H1 (cell line): ENCODE measurements around the gene PDZD2. TPM values are rescaled to one million over a fixed set of nuclear protein-coding genes. Genes with fewer than 3 reads are reported as not detected.

Source experiments
- CHD2 ChIP-seq: IDR thresholded peaks from 2 replicates; pipeline ENCODE4 v1.6.1; 2012; ENCODE audit warnings: low read length, improper control_type of control experiment
- CREB1 ChIP-seq: IDR thresholded peaks from 2 replicates; pipeline ENCODE4 v1.6.1; 2012; ENCODE audit warnings: inconsistent platforms
- EP300 ChIP-seq, 2 experiments: IDR thresholded peaks; 1 replicate in 1 of 2; 2 replicates in 1 of 2; pipeline ENCODE4 v1.6.1; 2011 to 2012; ENCODE audit warnings: low read depth in 2 of 2, low read length in 2 of 2, mild to moderate bottlenecking in 2 of 2, borderline replicate concordance in 1 of 2, inconsistent platforms in 1 of 2, moderate library complexity in 1 of 2
- JUN ChIP-seq: IDR thresholded peaks from 2 replicates; pipeline ENCODE4 v1.6.1; 2011; ENCODE audit warnings: low read depth, mild to moderate bottlenecking, improper control_type of control experiment, low read length
- KDM1A ChIP-seq: fragments of 200-600, 300-600 bp; sonication (generic); IDR thresholded peaks from 2 replicates; pipeline ENCODE4 v1.7.1; 2016; ENCODE audit warnings: mild to moderate bottlenecking, low read length, borderline replicate concordance
- KDM4A ChIP-seq: IDR thresholded peaks from one replicate; pipeline ENCODE4 v1.7.1; 2012; ENCODE audit warnings: low read depth, mild to moderate bottlenecking, moderate library complexity, low read length, inconsistent platforms; ENCODE audit not compliant: severe bottlenecking
- MAFK ChIP-seq: IDR thresholded peaks from 2 replicates; pipeline ENCODE4 v1.6.1; 2012; ENCODE audit warnings: low read depth, mild to moderate bottlenecking, improper control_type of control experiment, low read length
- NRF1 ChIP-seq: IDR thresholded peaks from 2 replicates; pipeline ENCODE4 v1.6.1; 2011; ENCODE audit warnings: mild to moderate bottlenecking, low read depth, low read length, improper control_type of control experiment
- RNF2 ChIP-seq: fragments of 200-900, 300-1000 bp; sonication (generic); IDR thresholded peaks from 2 replicates; pipeline ENCODE4 v1.7.1; 2016; ENCODE audit warnings: borderline replicate concordance, low read depth, mild to moderate bottlenecking, antibody characterized with exemption, low read length; ENCODE audit not compliant: poor library complexity, severe bottlenecking; ENCODE audit errors: missing control alignments
- TAF1 ChIP-seq: IDR thresholded peaks from 2 replicates; pipeline ENCODE4 v1.6.1; 2011; ENCODE audit warnings: mild to moderate bottlenecking, low read depth, low read length
- TEAD4 ChIP-seq: IDR thresholded peaks from 2 replicates; pipeline ENCODE4 v1.6.1; 2012; ENCODE audit warnings: low read depth, low read length, inconsistent platforms, mixed read lengths
- polyA plus RNA-seq, 7 experiments: library from polyadenylated mRNA; depleted of rRNA in 3 of 7; stranded (reverse) in 5 of 7; unstranded in 2 of 7; fragments of >200 nt in 5 of 7; fragments of 200-250 nt in 2 of 7; gene quantifications; 1 replicate in 5 of 7; 2 replicates in 1 of 7; 4 replicates in 1 of 7; pipeline versions ENCODE4 v1.2.1 to v1.2.3, GENCODE V29; 2011 to 2013; ENCODE audit warnings: missing spikeins in 2 of 7, mixed read lengths in 2 of 7
- total RNA-seq: library from RNA; stranded (reverse); fragmentation: NEBNext Ultra II Directional; extraction: Animal tissue kit (Norgen Biotek cat#: 25700); gene quantifications from 2 replicates; pipeline ENCODE4 v1.2.1, GENCODE V29; 2021

The PDZD2 gene
- total and polyA plus RNA-seq, 2 of the 8 experiments (the other 6 are each of a cell fraction or from before 2014, with no cell fraction given): 1.2 to 6.8 TPM

DNA sequence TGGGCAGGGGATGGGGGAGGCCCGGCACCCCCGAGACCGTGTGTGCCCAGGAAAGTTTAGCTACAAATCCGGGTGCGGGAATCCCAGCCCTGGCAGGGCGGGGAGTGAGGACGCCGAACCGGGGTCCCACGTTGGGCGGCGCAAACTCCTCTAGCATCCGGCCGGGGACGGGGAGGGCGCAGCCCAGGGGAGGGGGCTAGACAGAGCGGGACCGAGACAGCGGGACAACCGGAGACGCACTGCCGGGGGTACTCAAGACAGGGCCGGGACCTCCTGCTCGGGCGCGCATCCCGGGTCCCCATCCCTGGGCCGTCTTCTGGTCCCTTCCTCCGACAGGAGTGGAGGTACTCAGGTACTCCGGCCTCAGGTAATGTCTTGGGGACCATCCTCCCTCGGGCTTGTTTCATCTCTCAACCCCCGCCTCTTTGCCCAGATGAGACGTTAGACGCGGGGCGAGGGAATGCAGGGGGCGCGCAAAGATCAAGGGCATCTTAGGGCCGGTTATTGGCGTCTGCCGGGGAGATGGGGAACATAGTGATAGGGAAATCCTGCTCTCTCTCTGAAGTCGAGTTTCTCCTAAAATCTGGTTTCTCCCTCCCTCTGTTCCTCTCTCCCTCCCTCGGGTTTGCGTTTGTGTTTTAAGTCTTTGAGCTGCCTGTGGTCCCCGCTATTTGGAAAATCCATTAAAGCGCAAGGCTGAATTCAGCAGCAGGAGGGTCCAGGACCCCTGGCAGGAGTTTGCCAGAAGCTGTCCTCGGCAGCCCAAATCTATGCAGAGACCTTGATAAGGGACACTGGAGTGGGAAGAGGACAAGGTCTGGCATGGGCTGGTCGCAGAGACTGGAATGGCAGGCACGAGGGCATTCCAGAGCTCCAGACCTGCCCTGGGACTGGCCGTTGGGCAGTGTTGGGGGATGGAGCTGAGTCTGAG lies 815 bp downstream of the PDZD2 start (continued):
- TF ChIP-seq TEAD4: peak; percentile 62; the same call in 1 of the 2 replicates
- no peak for TF ChIP-seq JUN
- no peak for TF ChIP-seq CHD2
- peak; percentile 35 for TF ChIP-seq KDM4A
- TF ChIP-seq EP300 (IDR thresholded peaks at IDR 0.05; ENCODE audit: borderline replicate concordance in 1 of 2, low read depth in 2 of 2, low read length in 2 of 2): no peak
- no peak for TF ChIP-seq MAFK
- peak; percentile 40 for TF ChIP-seq RNF2
- no peak for TF ChIP-seq TAF1
- 0 out of 2 replicates have a peak, but pooled peaks have one; percentile 4 for TF ChIP-seq CREB1
- TF ChIP-seq KDM1A: no peak
- TF ChIP-seq NRF1: no peak
- TF ChIP-seq, all 59 proteins: peak for 8
